Upper lobe of left lung (tissue), 6 donors: ENCODE data around the gene MGST2. TPM values are rescaled to one million over a fixed set of nuclear protein-coding genes. Genes with fewer than 3 reads are reported as not detected.
A peak's percentile ranks its signal among the peaks of the same experiment; 100 is the strongest.

ENCODE experiments used
- ATAC-seq, 2 donors: fragments of 200-7000 bp; cut with Tn5 transposase; one replicate each; pipeline ENCODE4 v1.9.1; 2022; ENCODE audit warnings: mild to moderate bottlenecking in 2 of 2, moderate library complexity in 2 of 2; ENCODE audit not compliant: low FRiP score in 2 of 2
- DNase-seq, 2 donors: peaks; one replicate each; pipeline ENCODE4 v3.0.0-alpha.2; 2019 to 2020
- H3K27ac ChIP-seq, 4 donors: fragments of 200-600 bp; sonication (generic); one replicate each; pipeline ENCODE4 v1.5.1; 2016 to 2019
- H3K27me3 ChIP-seq, 4 donors: fragments of 200-600 bp; sonication (generic); one replicate each; pipeline ENCODE4 v1.5.1; 2017 to 2019
- H3K36me3 ChIP-seq, 4 donors: fragments of 200-600 bp; sonication (generic); one replicate each; pipeline ENCODE4 v1.5.1; 2016 to 2019
- H3K4me1 ChIP-seq, 4 donors: fragments of 200-600 bp; sonication (generic); one replicate each; pipeline ENCODE4 v1.5.1; 2018 to 2019
- H3K4me3 ChIP-seq, 4 donors: fragments of 200-600 bp; sonication (generic); one replicate each; pipeline ENCODE4 v1.5.1; 2017 to 2019; ENCODE audit warnings: mild to moderate bottlenecking in 2 of 4, moderate library complexity in 1 of 4
- H3K9me3 ChIP-seq, 4 donors: fragments of 200-600 bp; sonication (generic); one replicate each; pipeline ENCODE4 v1.5.1; 2018 to 2019
- CTCF ChIP-seq, 6 experiments: fragments of 450-650 bp in 4 of 6; fragments of 200-600 bp in 2 of 6; sonication (generic) in 2 of 6; IDR thresholded peaks; one replicate each; pipeline ENCODE4 v1.5.1; 2016 to 2019; ENCODE audit warnings: antibody characterized with exemption in 6 of 6
- EP300 ChIP-seq, 4 donors: sonication (generic); formaldehyde crosslinking; IDR thresholded peaks; one replicate each; pipeline ENCODE4 v1.5.1; 2017; ENCODE audit warnings: antibody characterized with exemption in 4 of 4, control low read depth in 2 of 4
- POLR2A ChIP-seq, 4 donors: fragments of 450-650 bp; IDR thresholded peaks; one replicate each; pipeline ENCODE4 v1.5.1; 2016 to 2017; ENCODE audit warnings: antibody characterized with exemption in 4 of 4, mild to moderate bottlenecking in 2 of 4
- POLR2AphosphoS5 ChIP-seq, 2 donors: sonication (generic); formaldehyde crosslinking; IDR thresholded peaks; one replicate each; pipeline ENCODE4 v1.5.1; 2017; ENCODE audit warnings: antibody characterized with exemption in 2 of 2
- WGBS, 2 donors: methylation state at CpG; one replicate each; pipeline ENCODE4 v1.1.5; 2017 to 2018; 5-methylcytosine and 5-hydroxymethylcytosine counted together
- total RNA-seq, 6 donors: library from RNA; depleted of rRNA in 4 of 6; stranded (reverse); fragments of >200 nt in 4 of 6; gene quantifications; one replicate each; pipeline versions ENCODE4 v1.1.0 to v1.2.1, GENCODE V29; 2016 to 2021
- donor health status: DM: no; HTN: no; CAD: no; lungs with moderate emphysema.
- donor health status: DM: no; HTN: yes; CAD: no; lungs with severe emphysema.

The MGST2 gene
- total RNA-seq, 6 donors from 2014 or later: 12.6 to 64.0 (median 39.1) TPM

- Histone ChIP-seq H3K27me3 (no peaks in the 10 kb centered on the region), H3K4me3 (no peak overlapping the region), H3K36me3 (peaks cover 0 to 30% (median 2%) of the 10 kb centered on the region in 4 donors), H3K27ac (no peak overlapping the region), H3K4me1 (no peaks in the 10 kb centered on the region), H3K9me3 (no peaks in the 10 kb centered on the region)
- TF ChIP-seq POLR2A (IDR thresholded peaks at IDR 0.05): no peak
- no peak for TF ChIP-seq EP300 (IDR thresholded peaks at IDR 0.05)
- TF ChIP-seq POLR2AphosphoS5 (IDR thresholded peaks at IDR 0.05): no peak
- no peak for DNase-seq
- no peak for ATAC-seq
- 98 to 100% methylated on average over 4 of the region's 4 CpGs for WGBS, 2 donors
Observed at GRCh38 chr4:139728146-139728545, 62.5 kb downstream of the MGST2 start.

- Histone ChIP-seq H3K4me3 (no peak overlapping the region), H3K27ac (no peak overlapping the region), H3K36me3 (peaks cover 0 to 30% (median 2%) of the 10 kb centered on the region in 4 donors), H3K4me1 (peaks cover 0 to 2% (median under 1%) of the 10 kb centered on the region in 4 donors), H3K9me3 (no peaks in the 10 kb centered on the region), H3K27me3 (no peaks in the 10 kb centered on the region)
- DNase-seq (no peak), ATAC-seq (no peak)
- no peak for TF ChIP-seq POLR2A (IDR thresholded peaks at IDR 0.05)
- no peak for TF ChIP-seq CTCF (IDR thresholded peaks at IDR 0.05)
- no peak for TF ChIP-seq POLR2AphosphoS5 (IDR thresholded peaks at IDR 0.05)
- no peak for TF ChIP-seq EP300 (IDR thresholded peaks at IDR 0.05)
- WGBS, 2 donors: 84 to 95% methylated on average over 3 of the region's 3 CpGs
Observed at GRCh38 chr4:139728840-139729239, 63.2 kb downstream of the MGST2 start.

GRCh38 chr4:139732991-139733570 lies 67.5 kb downstream of the MGST2 start:
- peak overlapping the region in 1 of 4 donors; percentile 3 for H3K27ac ChIP-seq
- H3K4me3 ChIP-seq: no peak overlapping the region
- WGBS, 2 donors: 71 to 85% methylated on average over 4 of the region's 4 CpGs
- no peaks in the 10 kb centered on the region for H3K27me3 ChIP-seq
- H3K36me3 ChIP-seq: peaks cover 0 to 11% (median 0%) of the 10 kb centered on the region in 4 donors
- no peak for ATAC-seq
- TF ChIP-seq EP300 (IDR thresholded peaks at IDR 0.05) (no peak), CTCF (IDR thresholded peaks at IDR 0.05) (no peak), POLR2AphosphoS5 (IDR thresholded peaks at IDR 0.05) (no peak), POLR2A (IDR thresholded peaks at IDR 0.05) (no peak)
- no peak for DNase-seq
- H3K9me3 ChIP-seq: no peaks in the 10 kb centered on the region
- H3K4me1 ChIP-seq: peaks cover 14 to 36% (median 21%) of the 10 kb centered on the region in 4 donors

GRCh38 chr4:139734201-139734874 lies 68.7 kb downstream of the MGST2 start:
- DNase-seq (peak in 1 of 2 donors; percentile 49), ATAC-seq (peak; percentile 24 to 70)
- H3K4me1 ChIP-seq: peaks cover 14 to 36% (median 21%) of the 10 kb centered on the region in 4 donors
- H3K27me3 ChIP-seq: no peaks in the 10 kb centered on the region
- peak overlapping the region; percentile 34 to 57 (median 47) for H3K4me3 ChIP-seq
- H3K27ac ChIP-seq: peak overlapping the region; percentile 83 to 92 (median 89)
- WGBS, 2 donors: 11 to 14% methylated on average over 14 of the region's 14 CpGs
- H3K9me3 ChIP-seq: no peaks in the 10 kb centered on the region
- H3K36me3 ChIP-seq: no peaks in the 10 kb centered on the region
- TF ChIP-seq POLR2A (IDR thresholded peaks at IDR 0.05): peak in 1 of 4 donors; percentile 8
- TF ChIP-seq POLR2AphosphoS5 (IDR thresholded peaks at IDR 0.05): peak in 1 of 2 donors; percentile 27
- no peak for TF ChIP-seq EP300 (IDR thresholded peaks at IDR 0.05)
- TF ChIP-seq CTCF (IDR thresholded peaks at IDR 0.05): no peak

- ATAC-seq (peak; percentile 92 to 97), DNase-seq (peak; percentile 93 to 97)
Observed at GRCh38 chr4:139734875-139735380, 69.3 kb downstream of the MGST2 start.

More at GRCh38 chr4:139734875-139735380, 69.3 kb downstream of the MGST2 start:
- Histone ChIP-seq H3K4me3 (peak overlapping the region; percentile 34 to 57 (median 47)), H3K27ac (peak overlapping the region; percentile 83 to 92 (median 89)), H3K4me1 (peaks cover 16 to 39% (median 24%) of the 10 kb centered on the region in 4 donors), H3K9me3 (no peaks in the 10 kb centered on the region), H3K36me3 (no peaks in the 10 kb centered on the region), H3K27me3 (no peaks in the 10 kb centered on the region)
- TF ChIP-seq POLR2A (IDR thresholded peaks at IDR 0.05) (peak in 1 of 4 donors; percentile 50), POLR2AphosphoS5 (IDR thresholded peaks at IDR 0.05) (peak; percentile 61 to 72), EP300 (IDR thresholded peaks at IDR 0.05) (peak in 1 of 4 donors; percentile 36), CTCF (IDR thresholded peaks at IDR 0.05) (peak; percentile 76 to 95 (median 89))
- 0 to 2% methylated on average over 11 to 42 of the region's 42 CpGs for WGBS, 2 donors
